Lower lobe of right lung (tissue), 2 donors: ENCODE measurements around the gene C2CD4B. TPM values are rescaled to one million over a fixed set of nuclear protein-coding genes. Genes with fewer than 3 reads are reported as not detected.
A peak's percentile ranks its signal among the peaks of the same experiment; 100 is the strongest.

Source experiments
- ATAC-seq, 2 donors: fragments of 200-7000 bp; cut with Tn5 transposase; one replicate each; pipeline ENCODE4 v1.9.1; 2020 to 2022; ENCODE audit warnings: mild to moderate bottlenecking in 2 of 2, moderate library complexity in 2 of 2
- DNase-seq: peaks from one replicate; pipeline ENCODE4 v3.0.0-alpha.2; 2020
- H3K27ac ChIP-seq: fragments of 200-600 bp; one replicate; pipeline ENCODE4 v1.8.0; 2022
- H3K27me3 ChIP-seq: fragments of 200-600 bp; one replicate; pipeline ENCODE4 v1.8.0; 2022; ENCODE audit warnings: low read depth
- H3K36me3 ChIP-seq: fragments of 200-600 bp; one replicate; pipeline ENCODE4 v1.8.0; 2022; ENCODE audit warnings: mild to moderate bottlenecking
- H3K4me1 ChIP-seq: fragments of 200-600 bp; one replicate; pipeline ENCODE4 v1.8.0; 2022
- H3K4me3 ChIP-seq: fragments of 200-600 bp; one replicate; pipeline ENCODE4 v1.8.0; 2022; ENCODE audit warnings: mild to moderate bottlenecking
- H3K9me3 ChIP-seq: fragments of 200-600 bp; one replicate; pipeline ENCODE4 v1.8.0; 2022
- intact Hi-C: fragments of 100-400 bp; cut with DNase I; formaldehyde crosslinking; loops from one replicate; pipeline ENCODE4 v1.11.0; 2022
- long read RNA-seq: library from polyadenylated mRNA; unstranded; transcript quantifications from one replicate; pipeline ENCODE4 v2.0.0, GENCODE V29; 2021
- total RNA-seq: library from RNA; stranded (reverse); fragmentation: NEBNext Ultra II Directional; extraction: Animal tissue kit (Norgen Biotek cat#: 25700); gene quantifications from one replicate; pipeline ENCODE4 v1.2.1, GENCODE V29; 2021
- TF ChIP-seq, protein P1 (sequence below): fragments of 200-600 bp; IDR thresholded peaks from one replicate; pipeline ENCODE4 v1.8.0; 2022; ENCODE audit warnings: antibody characterized with exemption, mild to moderate bottlenecking
- donor health status: DM: no; HTN: yes; CAD: no; lungs with severe emphysema.

C2CD4B gene, protein sequence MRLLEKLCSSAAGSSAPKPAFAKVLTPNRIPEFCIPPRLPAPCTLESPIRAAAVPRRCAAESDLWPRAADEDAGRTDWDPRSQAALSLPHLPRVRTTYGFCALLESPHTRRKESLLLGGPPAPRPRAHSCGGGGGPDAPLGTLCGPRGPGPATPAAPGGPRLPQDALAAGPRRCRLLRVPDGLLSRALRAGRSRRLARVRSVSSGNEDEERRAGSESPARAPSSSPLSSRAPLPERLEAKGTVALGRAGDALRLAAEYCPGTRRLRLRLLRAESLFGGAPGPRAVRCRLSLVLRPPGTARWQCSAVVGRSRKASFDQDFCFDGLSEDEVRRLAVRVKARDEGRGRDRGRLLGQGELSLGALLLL
- 2.6 TPM for total RNA-seq
- long read RNA-seq, partial matches to known transcripts, result 1 of 4 reads
- long read RNA-seq, other reads (novel, unspliced or antisense), result 0 of 4 reads

GRCh38 chr15:62165104-62165792 is at the start of gene C2CD4B:
Gene C2CD4B, minus strand, starts transcription at chr15:62165285. Its CDS starts 301 bp downstream, at chr15:62164984.
- Histone ChIP-seq H3K4me1 (peaks cover 17% of the 10 kb centered on the region), H3K27ac (peak within 1 kb of the TSS; percentile 62), H3K36me3 (no peaks in the 10 kb centered on the region), H3K9me3 (no peaks in the 10 kb centered on the region), H3K4me3 (peak within 1 kb of the TSS; percentile 57), H3K27me3 (peaks cover 51% of the 10 kb centered on the region)
- peak; percentile 92 to 94 for ATAC-seq
- peak; percentile 70 for DNase-seq
- TF ChIP-seq, protein P1, sequence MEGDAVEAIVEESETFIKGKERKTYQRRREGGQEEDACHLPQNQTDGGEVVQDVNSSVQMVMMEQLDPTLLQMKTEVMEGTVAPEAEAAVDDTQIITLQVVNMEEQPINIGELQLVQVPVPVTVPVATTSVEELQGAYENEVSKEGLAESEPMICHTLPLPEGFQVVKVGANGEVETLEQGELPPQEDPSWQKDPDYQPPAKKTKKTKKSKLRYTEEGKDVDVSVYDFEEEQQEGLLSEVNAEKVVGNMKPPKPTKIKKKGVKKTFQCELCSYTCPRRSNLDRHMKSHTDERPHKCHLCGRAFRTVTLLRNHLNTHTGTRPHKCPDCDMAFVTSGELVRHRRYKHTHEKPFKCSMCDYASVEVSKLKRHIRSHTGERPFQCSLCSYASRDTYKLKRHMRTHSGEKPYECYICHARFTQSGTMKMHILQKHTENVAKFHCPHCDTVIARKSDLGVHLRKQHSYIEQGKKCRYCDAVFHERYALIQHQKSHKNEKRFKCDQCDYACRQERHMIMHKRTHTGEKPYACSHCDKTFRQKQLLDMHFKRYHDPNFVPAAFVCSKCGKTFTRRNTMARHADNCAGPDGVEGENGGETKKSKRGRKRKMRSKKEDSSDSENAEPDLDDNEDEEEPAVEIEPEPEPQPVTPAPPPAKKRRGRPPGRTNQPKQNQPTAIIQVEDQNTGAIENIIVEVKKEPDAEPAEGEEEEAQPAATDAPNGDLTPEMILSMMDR, result peak; percentile 4
- intact Hi-C loops, result no loop called here

GRCh38 chr15:62212741-62213140 is 47.7 kb upstream of the C2CD4B start:
- no peak for DNase-seq
- Histone ChIP-seq H3K27ac (no peak overlapping the region), H3K36me3 (no peaks in the 10 kb centered on the region), H3K4me3 (no peak overlapping the region), H3K27me3 (no peaks in the 10 kb centered on the region), H3K9me3 (peaks cover 25% of the 10 kb centered on the region), H3K4me1 (no peaks in the 10 kb centered on the region)
- TF ChIP-seq, protein P1, result no peak
- no peak for ATAC-seq
- intact Hi-C loops, result no loop called here

GRCh38 chr15:62211348-62211747 is 46.3 kb upstream of the C2CD4B start:
- H3K9me3 ChIP-seq, result peaks cover 11% of the 10 kb centered on the region
- H3K27me3 ChIP-seq, result no peaks in the 10 kb centered on the region
- H3K4me1 ChIP-seq, result no peaks in the 10 kb centered on the region
- DNase-seq (no peak), ATAC-seq (no peak)
- H3K27ac ChIP-seq, result no peak overlapping the region
- H3K36me3 ChIP-seq, result no peaks in the 10 kb centered on the region
- TF ChIP-seq, protein P1, result no peak
- intact Hi-C loops, result no loop called here
- no peak overlapping the region for H3K4me3 ChIP-seq

- no peak for DNase-seq
- intact Hi-C loops, result no loop called here
These were observed 44.7 kb upstream of the C2CD4B start for GRCh38 chr15:62209821-62210220.

DNA sequence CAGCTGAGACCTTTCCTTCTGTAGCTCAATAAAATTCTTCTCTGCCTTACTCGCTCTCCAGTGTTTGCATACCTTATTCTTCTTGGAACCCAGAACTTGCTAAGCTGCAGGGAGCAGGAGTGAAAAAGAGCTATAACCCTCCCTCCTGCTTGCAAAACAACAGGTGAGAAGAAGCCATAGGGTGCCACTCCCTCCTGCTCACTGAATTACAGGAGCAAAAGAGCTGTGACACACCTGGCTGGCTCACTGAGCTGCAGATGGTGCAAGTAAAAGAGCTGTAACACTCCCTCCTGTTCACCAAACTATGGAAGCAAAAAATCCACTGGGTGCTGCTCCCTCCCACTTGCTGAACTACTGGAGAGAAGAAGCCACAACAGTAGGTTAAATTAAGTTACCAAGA is 44.2 kb upstream of the C2CD4B start:
- ATAC-seq (no peak), DNase-seq (no peak)
- intact Hi-C loops, result no loop called here
- Histone ChIP-seq H3K4me3 (no peak overlapping the region), H3K9me3 (no peaks in the 10 kb centered on the region), H3K27ac (no peak overlapping the region), H3K4me1 (no peaks in the 10 kb centered on the region), H3K27me3 (no peaks in the 10 kb centered on the region), H3K36me3 (no peaks in the 10 kb centered on the region)
- TF ChIP-seq, protein P1, result no peak

More at GRCh38 chr15:62209821-62210220, 44.7 kb upstream of the C2CD4B start:
- H3K4me1 ChIP-seq, result no peaks in the 10 kb centered on the region
- H3K4me3 ChIP-seq, result no peak overlapping the region
- H3K9me3 ChIP-seq, result no peaks in the 10 kb centered on the region
- no peaks in the 10 kb centered on the region for H3K27me3 ChIP-seq
- ATAC-seq, result no peak
- TF ChIP-seq, protein P1, result no peak
- no peak overlapping the region for H3K27ac ChIP-seq
- no peaks in the 10 kb centered on the region for H3K36me3 ChIP-seq
